ENCODE results near the gene ZNF138. TPM values are rescaled to one million over a fixed set of nuclear protein-coding genes. Genes with fewer than 3 reads are reported as not detected.

Gene ZNF138
- total RNA-seq, 1 donor from 2014 or later: 26.5 TPM

GRCh38 chr7:64881461-64882287 is 87.4 kb downstream of the ZNF138 start:
- Histone ChIP-seq H3K4me3 (peak overlapping the region; percentile 51 to 59), H3K9me3 (no peaks in the 10 kb centered on the region), H3K36me3 (no peaks in the 10 kb centered on the region), H3K4me1 (peaks cover 25% of the 10 kb centered on the region), H3K27me3 (no peaks in the 10 kb centered on the region), H3K27ac (peak overlapping the region; percentile 31)
- TF ChIP-seq CTCF (IDR thresholded peaks at IDR 0.05): no peak
- TF ChIP-seq POLR2A (IDR thresholded peaks at IDR 0.05): no peak
- TF ChIP-seq POLR2AphosphoS5 (IDR thresholded peaks at IDR 0.05; ENCODE audit: insufficient read depth in 1 of 2, low read depth in 1 of 2): no peak
- intact Hi-C loops (cut with DNase I): no loop called here
- DNase-seq (ENCODE audit: extremely low spot score in 2 of 2): peak; percentile 62 to 94

DNA sequence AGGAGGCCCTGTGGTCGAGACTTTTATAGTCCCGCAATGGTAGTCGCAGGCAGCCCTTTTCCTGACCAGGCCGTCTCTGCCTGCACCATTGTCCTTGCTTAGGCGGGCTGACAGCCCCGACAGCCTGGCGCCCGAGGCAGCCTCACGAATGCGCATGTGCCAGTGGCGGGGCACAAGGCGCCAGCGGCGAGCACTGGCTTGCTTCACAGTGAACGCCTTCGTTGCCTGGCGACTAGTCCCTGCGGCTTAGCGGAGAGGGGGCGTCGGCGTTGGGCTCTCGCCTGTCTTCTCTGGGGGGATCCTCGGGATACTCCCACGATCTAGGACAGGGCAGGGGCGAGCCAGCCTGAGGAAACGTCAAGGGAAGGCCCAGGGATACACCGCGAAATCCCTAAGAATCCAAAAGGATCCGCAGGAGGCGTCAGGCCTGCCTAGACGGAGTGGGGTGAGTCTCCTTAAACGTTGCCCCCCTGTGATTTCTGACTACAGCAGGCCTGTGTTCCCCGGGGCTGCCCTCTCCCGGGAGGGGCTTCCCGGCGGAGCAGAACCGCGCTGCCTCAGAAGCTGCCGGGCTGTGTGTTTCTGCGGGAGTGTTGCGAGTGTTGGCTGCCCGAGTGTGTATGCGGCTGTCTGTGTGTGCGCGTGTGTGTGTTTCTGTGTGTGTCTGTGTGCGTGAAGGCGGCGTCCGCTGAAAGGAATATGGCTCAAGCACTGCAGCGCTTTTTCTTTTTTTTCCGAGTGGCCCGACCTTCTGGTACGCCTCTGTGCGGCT is 88.3 kb downstream of the ZNF138 start:
- peaks cover 24% of the 10 kb centered on the region for H3K4me1 ChIP-seq
- no peaks in the 10 kb centered on the region for H3K27me3 ChIP-seq
- peak in 1 of 2 donors; percentile 36 for TF ChIP-seq POLR2AphosphoS5 (IDR thresholded peaks at IDR 0.05; ENCODE audit: insufficient read depth in 1 of 2, low read depth in 1 of 2)
- TF ChIP-seq POLR2A (IDR thresholded peaks at IDR 0.05): no peak
- TF ChIP-seq CTCF (IDR thresholded peaks at IDR 0.05): no peak
- H3K27ac ChIP-seq: peak overlapping the region; percentile 31
- no peaks in the 10 kb centered on the region for H3K9me3 ChIP-seq
- H3K36me3 ChIP-seq: no peaks in the 10 kb centered on the region
- intact Hi-C loops (cut with DNase I): no loop called here
- H3K4me3 ChIP-seq: peak overlapping the region; percentile 51 to 59
- peak; percentile 85 to 95 for DNase-seq (ENCODE audit: extremely low spot score in 2 of 2)

Other genes starting within 250 kb of the ZNF138 start
- gene ZNF680, start 231.4 kb upstream of the ZNF138 start, total RNA-seq: 22.1 TPM
- 9.3 TPM for gene ZNF107, start 128.3 kb upstream of the ZNF138 start, total RNA-seq
- gene ZNF273, start 108.8 kb downstream of the ZNF138 start, total RNA-seq: 47.4 TPM
- 18.2 TPM for gene ZNF117, start 196.6 kb downstream of the ZNF138 start, total RNA-seq
- 29.5 TPM for gene ERV3-1, start 212.3 kb downstream of the ZNF138 start, total RNA-seq